Mesothelial cell of epicardium (in vitro differentiated cells): ENCODE measurements around the gene ATP5F1E. TPM values are rescaled to one million over a fixed set of nuclear protein-coding genes. Genes with fewer than 3 reads are reported as not detected.

ENCODE experiments used
- DNase-seq, 2 experiments: peaks; one replicate each; pipeline ENCODE4 v3.0.0; 2021; ENCODE audit warnings: low spot score in 2 of 2; ENCODE audit not compliant: unreplicated experiment in 2 of 2
- H3K27ac Mint-ChIP-seq: 2 replicates; pipeline ENCODE4 v1.8.0; 2021; ENCODE audit warnings: mixed read lengths
- H3K27me3 Mint-ChIP-seq: 2 replicates; pipeline ENCODE4 v1.8.0; 2021; ENCODE audit warnings: low read depth, mixed read lengths
- H3K36me3 Mint-ChIP-seq: 2 replicates; pipeline ENCODE4 v1.8.0; 2021; ENCODE audit warnings: mixed read lengths
- H3K4me1 Mint-ChIP-seq: 2 replicates; pipeline ENCODE4 v1.8.0; 2021; ENCODE audit warnings: mixed read lengths
- H3K4me3 Mint-ChIP-seq: 2 replicates; pipeline ENCODE4 v1.8.0; 2021; ENCODE audit warnings: mild to moderate bottlenecking, moderate library complexity, mixed read lengths
- H3K9me3 Mint-ChIP-seq: 2 replicates; pipeline ENCODE4 v1.8.0; 2021; ENCODE audit warnings: mixed read lengths
- total RNA-seq: library from RNA; stranded (reverse); gene quantifications from 3 replicates; pipeline ENCODE4 v1.2.1, GENCODE V29; 2021
- TF ChIP-seq, protein P1 (sequence below): fragments of 200-600 bp; sonication (generic); IDR thresholded peaks from one replicate; pipeline ENCODE4 v1.5.0; 2021; ENCODE audit warnings: antibody characterized with exemption; ENCODE audit not compliant: unreplicated experiment

The ATP5F1E gene
- total RNA-seq, 1 donor from 2014 or later = 52.7 TPM

DNA sequence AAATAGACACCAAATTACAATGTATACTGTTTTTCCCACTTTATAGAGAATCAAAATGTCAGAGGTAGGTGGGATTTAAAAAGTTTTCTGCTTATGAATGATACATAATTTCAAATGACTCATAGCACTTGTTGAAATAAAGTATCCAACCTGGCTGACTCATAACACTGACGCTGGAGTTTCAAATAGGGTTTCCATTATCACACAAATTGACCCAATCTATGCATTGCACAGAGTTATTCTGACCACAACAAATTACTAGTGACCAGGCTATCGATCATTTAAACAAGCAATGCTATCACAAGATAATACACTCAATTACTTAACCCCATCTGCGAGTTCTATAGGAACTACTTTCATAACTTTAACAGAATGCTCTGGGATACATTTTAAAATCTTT, 42.3 kb upstream of the ATP5F1E start:
- Mint-ChIP-seq H3K36me3 (no peaks in the 10 kb centered on the region), H3K4me1 (no peaks in the 10 kb centered on the region), H3K27me3 (peaks cover 77% of the 10 kb centered on the region), H3K9me3 (no peaks in the 10 kb centered on the region), H3K27ac (no peak overlapping the region), H3K4me3 (no peak overlapping the region)
- TF ChIP-seq, protein P1, sequence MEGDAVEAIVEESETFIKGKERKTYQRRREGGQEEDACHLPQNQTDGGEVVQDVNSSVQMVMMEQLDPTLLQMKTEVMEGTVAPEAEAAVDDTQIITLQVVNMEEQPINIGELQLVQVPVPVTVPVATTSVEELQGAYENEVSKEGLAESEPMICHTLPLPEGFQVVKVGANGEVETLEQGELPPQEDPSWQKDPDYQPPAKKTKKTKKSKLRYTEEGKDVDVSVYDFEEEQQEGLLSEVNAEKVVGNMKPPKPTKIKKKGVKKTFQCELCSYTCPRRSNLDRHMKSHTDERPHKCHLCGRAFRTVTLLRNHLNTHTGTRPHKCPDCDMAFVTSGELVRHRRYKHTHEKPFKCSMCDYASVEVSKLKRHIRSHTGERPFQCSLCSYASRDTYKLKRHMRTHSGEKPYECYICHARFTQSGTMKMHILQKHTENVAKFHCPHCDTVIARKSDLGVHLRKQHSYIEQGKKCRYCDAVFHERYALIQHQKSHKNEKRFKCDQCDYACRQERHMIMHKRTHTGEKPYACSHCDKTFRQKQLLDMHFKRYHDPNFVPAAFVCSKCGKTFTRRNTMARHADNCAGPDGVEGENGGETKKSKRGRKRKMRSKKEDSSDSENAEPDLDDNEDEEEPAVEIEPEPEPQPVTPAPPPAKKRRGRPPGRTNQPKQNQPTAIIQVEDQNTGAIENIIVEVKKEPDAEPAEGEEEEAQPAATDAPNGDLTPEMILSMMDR = no peak
- DNase-seq = no peak

DNA sequence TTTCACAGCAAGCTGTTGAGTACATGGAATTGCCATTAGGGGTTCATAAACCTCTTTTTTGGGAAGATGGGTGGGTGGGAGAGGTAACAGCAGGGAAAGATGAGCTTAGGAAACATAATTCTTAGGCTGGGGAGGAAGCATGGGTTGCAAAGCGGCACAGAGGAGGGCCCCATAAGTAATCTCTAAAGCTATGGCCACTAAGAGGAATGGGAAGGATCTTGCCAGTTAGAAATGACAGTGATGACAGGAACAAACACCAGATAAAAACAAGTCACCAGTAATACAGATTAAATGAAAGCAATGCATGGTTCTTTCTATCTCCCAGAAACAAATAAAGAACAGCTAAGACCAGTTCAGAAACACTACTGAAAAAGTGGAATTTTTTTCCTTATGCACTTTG, 41.4 kb upstream of the ATP5F1E start:
- TF ChIP-seq, protein P1 = no peak
- Mint-ChIP-seq H3K9me3 (no peaks in the 10 kb centered on the region), H3K4me1 (no peaks in the 10 kb centered on the region), H3K4me3 (no peak overlapping the region), H3K27me3 (peaks cover 75% of the 10 kb centered on the region), H3K36me3 (no peaks in the 10 kb centered on the region), H3K27ac (no peak overlapping the region)
- DNase-seq = no peak

DNA sequence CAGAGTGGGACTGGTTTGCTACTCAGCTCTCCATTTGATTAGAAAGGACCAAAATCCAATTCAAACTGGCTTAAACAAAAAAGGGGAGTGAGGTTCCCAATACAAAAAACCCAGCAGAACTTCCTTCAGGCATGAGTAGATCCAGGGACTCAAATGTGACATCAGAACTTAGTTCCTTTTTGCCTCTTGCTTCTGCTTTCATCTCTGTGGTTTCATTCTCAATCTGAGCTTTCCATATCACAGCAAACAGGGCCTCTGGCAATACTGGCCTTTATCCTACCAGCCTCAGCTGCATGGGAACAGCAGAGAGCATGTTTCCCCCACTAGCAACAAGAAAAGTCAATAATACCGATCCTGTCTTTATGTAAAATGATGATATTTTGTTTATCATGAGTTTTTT, 39.1 kb upstream of the ATP5F1E start:
- H3K27ac Mint-ChIP-seq = no peak overlapping the region
- peaks cover 55% of the 10 kb centered on the region for H3K27me3 Mint-ChIP-seq
- TF ChIP-seq, protein P1 = no peak
- H3K4me1 Mint-ChIP-seq = no peaks in the 10 kb centered on the region
- H3K4me3 Mint-ChIP-seq = no peak overlapping the region
- DNase-seq = no peak
- H3K36me3 Mint-ChIP-seq = no peaks in the 10 kb centered on the region
- no peaks in the 10 kb centered on the region for H3K9me3 Mint-ChIP-seq

DNA sequence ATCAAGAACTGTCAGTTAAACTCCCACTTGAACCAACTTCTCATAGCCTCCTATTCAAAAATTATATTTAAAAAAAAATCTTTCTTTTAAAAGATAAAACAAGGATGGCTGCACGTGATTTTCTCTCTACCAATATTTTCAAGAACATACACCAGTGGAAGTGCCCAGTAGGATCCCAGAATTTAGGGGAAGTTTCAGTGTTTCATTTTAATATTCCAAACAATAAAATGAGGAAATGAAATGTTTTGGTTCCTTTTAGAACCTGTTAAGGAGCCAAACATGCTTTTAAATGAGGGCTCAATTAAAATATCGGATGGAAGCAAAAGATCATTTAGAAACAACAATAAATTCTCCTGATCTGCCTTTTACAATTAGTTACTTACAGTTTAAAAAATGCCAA, 36.9 kb upstream of the ATP5F1E start:
- no peaks in the 10 kb centered on the region for H3K36me3 Mint-ChIP-seq
- no peaks in the 10 kb centered on the region for H3K9me3 Mint-ChIP-seq
- H3K4me3 Mint-ChIP-seq = no peak overlapping the region
- H3K27ac Mint-ChIP-seq = no peak overlapping the region
- DNase-seq = no peak
- peaks cover 35% of the 10 kb centered on the region for H3K27me3 Mint-ChIP-seq
- TF ChIP-seq, protein P1 = no peak
- peaks cover 3% of the 10 kb centered on the region for H3K4me1 Mint-ChIP-seq

DNA sequence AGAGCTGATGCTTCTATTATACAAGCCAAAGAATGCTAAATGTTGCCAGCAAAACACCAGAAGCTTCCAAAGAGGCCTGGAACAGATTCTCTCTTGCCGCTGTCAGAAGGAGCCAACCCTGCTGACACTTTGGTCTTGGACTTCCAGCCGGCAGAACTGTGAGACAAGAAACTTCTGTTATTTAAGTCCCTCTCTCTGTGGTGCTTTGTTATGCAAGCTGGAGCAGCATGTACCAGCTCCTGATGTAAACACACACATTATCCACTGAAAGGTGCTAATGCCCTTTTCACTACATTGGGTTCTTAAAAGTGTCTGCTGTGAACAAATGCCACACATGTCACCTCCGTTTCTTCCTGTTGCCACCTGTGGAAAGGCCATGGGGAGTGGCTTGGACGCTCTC, 36.4 kb upstream of the ATP5F1E start:
- TF ChIP-seq, protein P1 = no peak
- Mint-ChIP-seq H3K27ac (no peak overlapping the region), H3K9me3 (no peaks in the 10 kb centered on the region), H3K4me1 (peaks cover 8% of the 10 kb centered on the region), H3K27me3 (peaks cover 31% of the 10 kb centered on the region), H3K36me3 (no peaks in the 10 kb centered on the region), H3K4me3 (no peak overlapping the region)
- DNase-seq = no peak

DNA sequence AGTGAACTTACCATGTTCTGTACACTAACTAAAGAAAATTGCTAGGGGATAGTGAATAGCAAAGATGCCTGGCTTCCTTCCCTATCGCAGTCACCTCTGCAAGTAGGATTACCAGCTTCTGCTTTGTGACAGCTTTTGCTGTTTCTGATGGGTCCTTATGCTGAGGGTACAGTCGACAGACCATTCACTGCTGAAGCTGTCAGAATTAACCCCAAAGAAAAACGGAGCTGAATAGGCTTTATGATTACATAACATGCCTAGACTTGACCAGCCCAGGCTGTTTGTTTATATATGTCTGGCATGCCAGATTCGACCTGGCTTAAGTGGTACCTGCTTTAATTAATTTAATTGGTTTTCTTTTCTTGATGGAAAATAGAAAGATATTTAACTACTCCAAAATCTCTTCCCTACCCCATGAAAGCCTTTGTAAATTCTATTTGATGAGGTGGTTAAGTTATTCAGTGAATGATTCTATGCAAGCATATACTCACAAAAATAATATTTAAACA, 32.1 kb upstream of the ATP5F1E start:
- Mint-ChIP-seq H3K27me3 (peaks cover 2% of the 10 kb centered on the region), H3K27ac (no peak overlapping the region), H3K36me3 (no peaks in the 10 kb centered on the region), H3K4me1 (peaks cover 12% of the 10 kb centered on the region), H3K4me3 (no peak overlapping the region), H3K9me3 (no peaks in the 10 kb centered on the region)
- TF ChIP-seq, protein P1 = no peak
- no peak for DNase-seq
